GM19455 (cell line): ENCODE measurements around the gene TMUB2.

Source experiments
- ATAC-seq: cut with Tn5 transposase; IDR thresholded peaks from one replicate; pipeline ENCODE4 v1.9.1; 2021; ENCODE audit not compliant: unreplicated experiment

TMUB2 gene

DNA sequence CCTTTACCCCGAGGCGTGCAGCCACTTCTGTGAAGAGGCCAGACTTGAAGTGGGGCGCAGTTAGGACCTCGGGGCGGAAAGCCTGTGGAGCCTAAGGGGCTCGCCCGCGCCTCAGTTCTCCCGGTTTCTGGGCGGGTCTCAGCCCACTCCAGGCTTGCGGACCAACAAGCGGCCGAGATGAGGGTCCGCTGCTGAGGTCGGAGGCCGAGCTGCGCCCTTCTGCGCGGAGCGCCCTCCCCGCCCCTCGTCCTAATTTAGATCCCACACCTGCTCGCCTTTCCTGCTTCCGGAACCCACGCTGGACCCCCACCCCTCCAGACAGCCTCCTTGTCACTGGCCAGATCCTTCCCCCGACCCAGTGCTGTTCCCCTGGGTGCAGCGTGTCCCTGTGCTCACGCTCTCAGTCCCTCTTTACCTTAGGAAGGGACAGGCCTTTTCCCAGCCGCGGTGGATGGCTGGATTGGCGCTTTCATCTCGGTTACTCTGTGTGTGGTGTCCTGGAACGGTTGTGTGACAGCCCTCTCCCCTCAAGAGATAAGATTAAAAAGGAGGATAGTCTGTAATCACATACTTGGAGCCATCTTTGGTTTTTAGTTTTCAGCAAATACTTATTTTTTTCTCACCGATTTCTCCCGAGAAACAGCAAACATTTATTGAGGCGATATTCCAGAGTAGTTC, 13.8 kb downstream of the TMUB2 start:
- peak; percentile 12 for ATAC-seq

DNA sequence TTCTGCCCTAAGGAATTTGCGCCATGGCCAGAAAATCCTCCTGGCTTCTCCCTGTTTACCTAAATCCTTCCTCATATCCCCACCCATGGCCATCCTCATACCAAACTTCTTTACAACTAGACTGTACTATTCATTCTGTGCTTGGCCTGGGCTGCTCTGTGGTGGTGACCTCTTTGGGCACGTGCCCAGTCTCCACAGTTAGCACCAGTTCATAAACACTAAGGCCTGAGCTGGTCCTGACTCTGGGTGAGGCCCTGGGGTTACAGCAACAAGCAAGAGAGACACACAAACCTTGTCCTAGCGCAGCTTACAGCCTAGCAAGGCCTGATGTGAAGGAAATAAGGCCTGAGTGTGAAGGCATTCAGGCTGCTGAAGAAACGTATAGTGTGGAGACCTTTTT, 16.0 kb downstream of the TMUB2 start:
- no peak for ATAC-seq

DNA sequence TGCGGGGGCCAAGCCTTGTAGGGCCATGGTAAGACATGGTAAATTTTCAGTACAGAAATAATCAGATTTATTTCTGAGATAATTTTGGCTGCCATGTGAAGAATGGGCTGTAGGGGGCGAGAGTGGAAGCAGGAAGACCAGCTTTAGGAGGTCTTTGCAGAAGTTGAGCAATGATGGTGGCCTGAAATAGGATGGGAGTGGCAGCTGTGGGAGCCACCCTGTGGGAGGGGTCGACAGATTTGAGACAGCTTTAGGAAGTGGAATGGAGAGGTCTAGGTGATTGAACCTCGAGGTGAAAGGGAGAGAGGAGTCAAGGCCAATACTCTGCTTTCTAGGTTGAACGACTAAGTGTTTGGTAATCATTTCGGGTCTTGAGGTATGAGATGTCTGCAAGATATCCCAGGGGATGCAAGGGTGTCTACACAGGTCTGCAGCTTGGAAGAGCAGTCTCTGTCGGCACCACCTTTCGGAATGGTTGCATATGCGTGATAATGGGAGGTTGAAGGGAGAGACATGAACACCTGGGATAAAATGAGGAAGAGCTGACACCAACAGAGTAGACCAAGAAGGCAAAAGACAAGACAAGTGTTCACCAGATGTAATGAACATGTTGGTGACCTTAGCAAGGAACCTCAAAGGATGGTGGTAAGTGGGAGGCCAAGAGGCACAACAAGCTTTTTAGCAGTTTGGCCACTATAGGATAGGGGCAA, 17.1 kb downstream of the TMUB2 start:
- ATAC-seq, result no peak

DNA sequence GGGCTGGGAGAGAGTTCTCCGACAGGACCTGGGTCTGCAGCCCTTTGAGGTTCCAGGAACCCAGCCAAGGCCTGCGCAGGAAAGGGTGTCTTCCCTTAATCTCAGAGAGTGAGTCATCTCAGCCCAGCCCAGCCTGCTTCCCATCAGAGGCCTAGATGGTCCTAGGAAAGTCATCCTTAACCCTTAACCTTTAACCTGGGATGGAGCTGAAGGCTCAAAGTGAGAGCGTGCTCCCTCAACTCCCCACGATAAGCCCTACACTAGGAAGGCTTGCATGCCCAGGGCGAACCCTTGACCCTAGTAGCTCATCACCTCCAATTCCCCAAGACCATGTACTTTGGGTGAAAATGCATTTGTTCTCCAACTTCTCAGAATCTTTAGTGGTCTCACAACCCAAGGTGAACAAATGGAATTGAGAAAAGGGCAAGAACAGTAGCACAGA, 17.7 kb downstream of the TMUB2 start:
- ATAC-seq, result no peak

DNA sequence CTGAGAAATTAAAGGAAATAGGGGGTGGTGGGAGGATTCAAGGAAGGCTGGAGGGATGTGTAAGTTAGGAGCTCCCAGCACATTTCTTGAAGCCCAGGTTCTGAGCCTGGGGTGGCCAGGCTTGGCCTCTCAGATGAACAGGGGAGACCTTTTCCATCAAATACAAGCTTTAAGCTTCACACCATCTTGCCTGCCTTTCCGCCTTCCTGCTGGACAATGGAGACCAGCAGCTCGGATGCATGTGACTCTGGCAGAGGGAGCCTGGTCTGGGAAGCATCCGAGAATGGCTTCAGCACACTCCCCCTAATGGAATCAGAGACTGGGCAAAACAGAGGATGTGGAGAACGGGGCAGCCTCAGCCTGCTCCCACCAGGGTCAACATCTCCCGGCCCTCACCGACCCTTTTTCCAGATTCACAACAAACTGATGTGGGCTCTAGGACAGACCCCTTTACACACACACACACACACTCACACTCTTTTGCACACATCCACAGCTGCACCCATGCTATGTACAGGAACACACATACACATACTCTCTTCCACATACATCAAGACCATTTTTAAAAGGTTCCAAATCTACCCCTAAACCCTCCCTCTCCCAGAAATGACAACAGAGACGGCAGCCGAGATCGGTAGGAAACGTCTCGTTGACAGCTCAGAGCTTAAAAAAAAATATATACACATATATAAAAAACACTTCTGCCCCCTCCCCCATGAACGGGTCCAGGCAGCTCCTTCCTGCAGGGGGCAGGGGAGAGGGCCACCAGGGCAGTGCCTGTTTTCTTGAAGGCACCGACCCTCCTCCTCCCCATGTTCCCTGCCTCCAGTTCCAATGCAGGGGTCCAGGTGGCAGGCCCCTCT, 19.4 kb downstream of the TMUB2 start:
- no peak for ATAC-seq

DNA sequence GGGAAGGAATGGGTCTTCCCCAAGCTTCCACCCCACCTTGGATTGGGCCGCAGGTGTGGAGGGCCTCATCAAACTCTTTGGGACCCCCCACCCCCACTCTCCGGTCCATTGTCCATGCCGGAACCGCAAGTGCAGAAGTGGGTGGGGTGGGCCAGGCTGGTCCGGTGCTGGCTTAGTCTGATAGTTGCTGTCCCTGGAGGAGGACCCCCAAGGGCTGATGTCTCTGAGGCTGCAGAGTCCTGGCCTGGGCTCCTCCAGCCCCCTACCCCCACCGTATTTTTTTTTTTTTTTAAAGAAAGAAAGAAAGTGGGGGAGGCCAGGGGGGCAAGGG, 20.0 kb downstream of the TMUB2 start:
- no peak for ATAC-seq

DNA sequence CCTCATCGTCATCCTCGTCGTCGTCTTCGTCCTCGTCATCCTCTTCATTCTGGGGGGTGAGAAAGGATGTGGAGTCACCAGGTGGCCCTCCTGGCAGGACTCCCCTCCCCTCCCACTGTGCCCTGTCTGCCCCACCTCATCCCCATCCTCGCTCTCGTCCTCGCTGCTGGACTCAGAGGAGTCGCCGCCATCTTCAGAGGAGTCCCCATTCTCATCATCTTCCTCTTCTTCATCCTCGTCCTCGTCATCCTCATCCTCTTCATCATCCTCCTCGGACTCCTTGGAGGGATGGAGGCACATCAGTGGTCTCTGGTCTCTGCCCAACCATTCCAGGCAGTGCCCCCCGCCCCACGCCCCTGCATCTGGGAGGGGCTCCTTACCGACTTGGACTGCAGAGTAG, 20.5 kb downstream of the TMUB2 start:
- no peak for ATAC-seq

DNA sequence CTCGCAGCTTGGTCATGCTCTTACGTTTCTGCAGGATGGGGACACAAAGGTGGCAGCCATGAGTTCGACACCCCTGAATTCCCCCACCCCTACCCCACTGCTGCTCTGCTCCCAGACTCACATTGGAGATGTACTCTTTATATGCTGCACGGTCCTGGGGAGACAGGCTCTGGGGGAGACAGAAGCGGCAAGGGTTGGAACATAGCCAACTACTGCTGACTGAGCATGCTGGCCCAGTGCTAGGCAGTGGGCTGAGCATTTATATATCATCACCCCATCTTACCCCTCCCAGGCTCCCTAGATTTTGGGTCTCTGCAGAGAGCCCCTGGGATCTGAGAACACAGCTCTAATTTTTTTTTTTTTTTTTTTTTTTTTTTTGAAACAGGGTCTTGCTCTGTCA, 21.0 kb downstream of the TMUB2 start:
- ATAC-seq, result no peak

DNA sequence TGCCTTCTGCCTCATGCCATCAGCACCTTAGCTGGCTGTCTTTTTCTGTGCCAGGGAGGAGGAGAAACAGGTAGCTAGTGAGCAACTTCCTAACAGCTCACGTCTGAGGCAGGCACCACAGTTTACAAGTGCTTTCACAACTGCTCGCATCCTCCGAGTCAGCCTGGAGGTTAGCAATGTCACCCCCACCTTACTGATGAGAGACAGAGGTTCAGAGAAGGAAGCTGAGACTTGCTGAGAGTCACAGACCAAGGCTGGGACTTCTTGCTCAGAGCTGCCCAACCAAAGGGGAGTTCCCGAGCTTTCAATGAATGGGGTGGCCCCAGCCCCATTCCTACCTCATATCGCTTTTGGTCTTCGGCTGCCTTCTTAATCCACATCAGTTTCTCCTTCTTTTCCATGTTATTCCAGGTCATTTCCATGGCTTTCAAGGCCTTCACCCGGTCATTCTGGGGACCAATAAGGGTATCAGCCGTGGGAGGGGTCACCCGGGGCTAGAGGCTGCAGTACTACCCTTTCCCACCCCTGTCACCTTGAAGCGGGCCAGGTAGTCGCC, 23.1 kb downstream of the TMUB2 start:
- no peak for ATAC-seq

DNA sequence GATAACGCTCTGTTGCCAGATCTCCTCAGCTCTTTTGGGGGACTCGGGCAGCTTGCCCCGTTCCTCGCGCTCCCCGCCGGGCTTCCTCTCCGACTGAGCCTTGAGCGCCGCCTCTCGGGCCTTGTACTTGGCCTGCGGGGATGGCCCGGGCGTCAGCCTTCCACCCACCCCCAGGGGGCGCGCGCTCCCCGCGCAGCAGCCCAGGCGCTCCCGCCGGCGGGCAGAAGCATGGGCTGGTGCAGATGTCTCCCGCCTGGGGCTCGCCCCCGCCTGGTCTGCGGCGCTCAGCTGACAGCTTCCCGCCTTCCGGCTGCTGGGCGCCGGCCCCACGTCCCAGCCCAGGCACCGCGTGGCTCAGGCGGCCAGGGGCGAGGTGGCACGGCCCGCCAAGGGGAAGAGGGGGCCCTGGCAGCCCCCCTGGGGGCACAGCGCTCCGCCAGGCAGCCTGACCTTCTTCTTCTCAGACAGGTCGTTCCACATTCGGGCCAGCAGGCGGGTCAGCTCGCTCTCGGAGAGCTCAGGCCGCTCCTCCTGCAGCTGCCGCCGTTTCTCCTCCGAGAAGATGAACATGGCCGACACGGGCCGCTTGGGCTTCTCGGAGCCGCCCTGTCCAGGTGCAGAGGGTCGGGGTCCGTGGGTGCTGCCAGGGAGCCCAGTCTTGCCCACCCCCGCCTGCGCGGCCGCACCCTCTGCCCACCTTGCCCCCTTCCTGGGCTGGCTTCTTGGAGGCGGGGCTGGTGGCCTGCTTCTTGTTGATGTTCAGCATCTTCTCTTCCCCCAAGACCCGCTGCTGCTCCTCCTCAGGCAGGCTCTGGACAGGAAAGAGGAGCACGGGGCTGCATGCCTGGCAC, 23.8 kb downstream of the TMUB2 start:
- peak; percentile 65 for ATAC-seq

DNA sequence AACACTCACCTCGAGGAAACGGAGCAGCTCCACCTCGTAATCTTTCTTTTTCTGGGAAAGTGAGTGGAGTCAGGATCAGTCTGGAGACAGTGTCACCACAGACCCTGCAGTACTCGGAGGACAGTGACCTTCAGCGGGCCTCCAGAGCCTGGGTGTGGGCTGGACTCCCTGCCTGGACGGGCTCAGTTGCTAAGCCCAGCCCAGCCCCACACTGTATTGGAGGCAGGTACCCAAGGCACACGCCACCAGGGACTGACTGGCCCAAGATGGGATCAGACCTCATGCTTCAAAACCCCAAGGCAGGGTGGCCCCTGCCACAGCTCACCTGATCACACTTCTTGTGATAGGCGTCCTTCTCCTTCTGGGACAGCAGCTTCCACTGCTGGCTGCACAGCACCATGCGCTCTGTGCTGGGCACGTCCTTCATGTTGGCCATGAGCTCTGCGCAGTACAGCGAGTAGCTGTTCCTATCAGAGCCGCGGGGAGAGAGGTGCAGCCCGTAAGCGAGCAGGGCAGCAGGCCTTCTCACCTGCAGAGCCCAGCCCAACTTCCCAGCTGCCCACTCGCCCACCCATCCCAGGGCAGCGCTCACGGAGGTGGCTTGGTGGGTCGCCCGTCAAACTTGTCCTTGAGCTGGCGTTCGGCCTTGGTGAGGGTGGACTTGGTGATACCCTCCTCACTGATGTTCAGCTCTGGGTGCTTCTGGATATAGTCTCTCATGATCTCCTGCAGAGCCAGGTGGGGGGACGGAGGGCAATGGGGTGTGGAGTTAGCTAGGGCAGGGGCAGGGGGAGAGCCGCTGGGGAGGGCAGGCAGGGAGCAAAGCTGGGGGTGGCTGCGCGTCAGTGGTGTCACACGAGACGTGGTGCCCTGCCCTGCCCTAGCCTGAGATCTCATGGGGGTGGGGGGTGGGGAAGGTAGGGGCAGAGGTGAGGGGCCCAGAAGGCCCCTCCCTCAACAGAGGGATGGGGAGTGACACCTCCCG, 24.8 kb downstream of the TMUB2 start:
- no peak for ATAC-seq

DNA sequence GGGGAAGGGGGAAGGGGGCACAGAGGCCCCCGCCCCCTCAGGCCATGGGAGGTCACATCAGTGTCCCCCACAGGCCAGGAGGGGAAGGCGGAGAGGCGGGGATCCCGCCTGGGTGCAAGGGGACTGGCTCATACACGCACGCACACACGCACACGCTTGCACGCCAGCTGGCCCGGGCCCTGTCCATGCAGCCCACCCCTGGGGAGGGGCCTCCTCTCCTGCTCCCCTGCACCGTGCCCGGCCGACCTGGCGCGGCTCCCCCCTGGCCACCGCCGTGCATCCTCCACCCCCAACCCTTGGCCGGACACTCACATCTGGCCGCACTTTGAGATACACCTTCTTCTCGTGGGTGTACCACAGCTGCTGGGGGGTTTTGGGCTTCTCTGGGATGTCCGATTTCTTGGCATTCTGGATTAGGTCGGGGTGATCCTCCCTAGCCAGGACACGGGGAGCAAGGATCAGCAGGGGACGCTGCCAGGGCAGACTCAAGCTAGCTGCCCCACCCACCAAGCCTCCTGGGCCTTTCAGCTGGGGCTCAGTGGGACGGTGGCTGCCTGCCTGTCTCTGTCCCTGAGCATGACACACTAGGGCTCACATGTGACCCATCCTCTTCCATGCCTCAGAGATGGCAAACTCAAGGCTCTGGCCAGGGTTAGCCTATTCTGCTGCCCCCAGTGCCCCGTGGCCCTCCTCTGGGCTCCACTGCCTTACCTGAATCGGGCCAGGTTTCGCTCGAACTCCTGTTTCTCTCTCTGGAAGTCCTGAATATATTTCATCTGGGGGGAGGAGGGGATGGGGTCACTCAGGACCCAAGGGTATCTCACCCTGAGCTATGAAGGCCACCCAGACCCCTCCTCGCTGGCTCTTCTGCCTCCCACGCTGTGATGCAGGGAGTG, 26.0 kb downstream of the TMUB2 start:
- no peak for ATAC-seq

DNA sequence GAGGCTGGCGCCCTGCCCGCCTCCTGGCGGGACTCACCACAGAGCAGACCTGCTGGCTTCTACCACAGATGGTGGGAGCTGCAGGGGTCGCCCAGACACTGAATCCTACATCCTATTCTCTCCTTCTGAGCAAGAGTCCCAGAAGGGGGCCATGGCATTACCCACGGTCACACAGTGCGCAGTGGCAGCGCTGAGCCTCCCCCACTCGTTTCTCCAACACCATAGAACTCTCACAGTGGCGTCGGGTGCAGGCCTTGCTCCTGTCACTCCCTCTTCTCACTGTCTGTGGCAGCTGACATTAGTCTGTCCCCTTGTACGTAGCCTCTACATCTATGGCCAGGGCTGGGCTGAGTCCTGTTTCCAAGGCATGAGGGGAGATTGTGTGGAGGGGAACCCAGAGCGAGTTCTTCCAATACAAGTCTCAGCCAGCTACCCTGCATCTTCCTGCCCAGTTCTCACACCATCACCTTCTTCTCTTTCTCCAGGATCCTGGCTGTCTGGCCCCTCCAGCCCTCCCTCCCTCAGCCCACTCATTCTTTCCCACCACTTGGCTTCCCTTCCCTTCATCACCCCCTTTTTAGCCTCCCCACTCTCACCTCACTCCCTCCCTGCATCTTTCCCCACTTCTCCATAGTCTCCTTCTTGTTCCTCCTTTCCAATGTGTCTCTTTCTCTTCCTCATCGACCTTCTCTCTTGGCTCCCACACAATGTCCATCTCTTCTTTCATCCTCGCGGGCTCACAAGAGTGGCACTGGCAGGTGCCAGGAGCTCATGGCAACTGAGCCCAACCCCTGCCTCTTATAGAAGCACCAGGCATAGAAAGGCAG, 26.8 kb downstream of the TMUB2 start:
- ATAC-seq, result no peak

DNA sequence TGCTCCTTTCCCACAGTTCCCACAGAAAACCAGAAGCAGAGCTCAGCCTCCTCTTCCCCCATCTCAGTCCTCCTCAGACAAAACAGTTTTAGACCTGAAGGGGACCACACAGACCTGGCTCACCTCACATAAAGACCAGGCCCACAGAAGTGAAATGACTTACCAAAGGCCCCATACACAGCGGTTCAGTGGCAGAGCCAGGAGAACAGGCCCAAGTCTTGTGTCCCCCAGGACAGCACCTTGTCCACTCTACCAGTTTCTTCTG, 27.4 kb downstream of the TMUB2 start:
- ATAC-seq, result no peak

DNA sequence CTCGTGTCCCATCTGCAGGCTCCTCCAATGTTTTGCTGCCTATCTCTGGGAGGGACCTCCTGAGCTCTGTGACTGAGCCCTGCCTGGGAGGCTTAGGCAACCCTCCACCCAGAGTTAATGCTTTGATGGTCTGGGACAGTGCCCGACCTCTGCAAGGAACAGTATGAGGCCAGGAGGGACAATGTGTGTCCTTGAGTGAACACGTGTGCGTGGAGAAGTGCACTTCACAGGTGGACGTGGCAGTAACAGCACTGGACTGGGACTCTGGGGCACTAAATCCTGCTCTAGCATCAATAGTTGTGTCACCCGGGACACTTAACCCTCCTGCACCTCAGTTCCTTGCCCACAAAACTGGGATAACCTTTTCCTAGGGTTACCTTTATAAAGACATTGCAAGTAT, 28.1 kb downstream of the TMUB2 start:
- no peak for ATAC-seq

DNA sequence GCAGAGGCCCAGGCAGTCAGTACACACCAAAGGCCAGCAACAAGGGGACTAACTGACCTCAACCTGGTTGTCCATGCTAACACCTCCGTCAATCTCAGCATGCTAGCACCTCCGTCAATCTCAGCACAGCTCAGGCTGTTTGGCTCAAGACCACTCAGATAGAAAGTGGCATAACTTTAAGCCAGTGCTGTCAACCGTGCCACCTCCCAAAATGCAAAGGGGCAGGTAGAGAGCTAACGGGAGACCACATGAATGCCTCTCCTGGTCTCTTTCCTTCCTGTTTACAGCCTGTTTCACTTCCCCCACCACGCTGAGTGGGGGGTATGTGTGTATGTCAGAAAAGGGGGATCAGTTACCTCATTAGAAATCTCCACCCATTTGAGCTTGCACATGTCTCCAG, 29.4 kb downstream of the TMUB2 start:
- no peak for ATAC-seq

DNA sequence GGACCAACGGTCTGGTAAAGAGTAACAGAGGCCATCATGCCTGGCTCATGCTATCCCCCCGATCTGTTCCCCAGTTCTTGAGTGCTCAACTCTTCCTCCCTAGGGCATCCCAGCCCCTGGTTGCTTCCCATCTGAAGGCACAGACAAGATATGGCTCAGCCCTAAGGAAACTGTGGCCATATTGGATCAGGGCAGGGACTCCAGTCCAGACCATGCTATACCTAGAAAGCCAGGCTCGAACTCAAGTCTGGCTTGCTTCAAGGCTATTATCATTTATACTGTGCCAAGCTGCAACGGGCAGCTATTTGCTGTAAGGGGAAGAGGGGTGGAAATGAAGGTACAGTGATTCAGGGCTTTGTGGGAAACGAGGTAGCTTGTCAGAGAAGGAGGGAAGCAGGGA, 29.9 kb downstream of the TMUB2 start:
- ATAC-seq, result no peak

DNA sequence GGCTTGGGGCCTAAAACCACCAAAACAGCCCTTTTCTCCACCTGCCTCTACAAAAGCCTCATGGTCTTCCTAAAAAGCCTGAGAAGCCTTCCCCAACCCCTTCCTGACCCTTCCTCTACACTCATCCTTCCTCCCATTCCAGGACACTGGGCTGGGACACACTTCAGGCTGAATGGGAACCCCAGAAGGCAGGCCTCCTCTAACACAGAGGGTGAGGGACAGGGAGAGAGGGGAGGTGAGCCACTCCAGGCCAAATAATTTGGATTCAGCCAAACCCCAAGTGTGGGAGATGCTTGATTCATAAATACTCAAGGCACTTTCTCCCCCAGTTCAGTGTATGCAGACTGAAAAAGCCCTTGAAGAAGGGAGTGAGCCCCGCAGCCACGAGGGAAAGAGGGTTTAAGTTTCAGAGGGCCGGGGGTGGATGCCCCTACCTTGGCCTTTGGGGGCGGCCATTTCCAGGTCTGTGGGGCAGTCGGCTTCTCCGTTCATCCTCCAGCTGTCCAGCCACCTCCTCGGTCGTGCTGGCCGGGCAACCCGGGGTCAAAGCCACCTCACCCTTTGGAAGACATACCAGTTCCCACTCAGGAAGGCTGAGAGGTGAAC, 31.1 kb downstream of the TMUB2 start:
- ATAC-seq, result no peak
